Measurements from ENCODE around the gene TEX29. TPM values are rescaled to one million over a fixed set of nuclear protein-coding genes. Genes with fewer than 3 reads are reported as not detected.

TEX29 gene
- total RNA-seq, 1 experiment from 2014 or later, result not detected

DNA sequence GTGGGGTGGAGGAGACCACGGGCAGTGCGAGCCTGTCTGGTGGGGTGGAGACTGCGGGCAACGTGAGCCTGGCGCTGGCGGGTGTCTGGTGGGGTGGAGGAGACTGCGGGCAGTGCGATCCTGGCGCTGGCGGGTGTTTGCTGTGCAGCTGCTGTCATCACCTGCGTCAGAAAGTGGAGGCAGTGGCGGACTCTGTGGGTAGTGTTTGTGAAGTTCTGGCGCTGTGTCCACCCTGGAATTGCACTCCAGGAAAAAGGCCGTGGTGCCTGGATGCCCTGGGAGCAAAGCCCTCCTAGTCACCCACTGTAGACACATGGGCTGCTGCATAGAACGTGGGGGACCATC is 6.2 kb downstream of the TEX29 start:
- intact Hi-C loops (cut with micrococcal nuclease; ENCODE audit: unreplicated experiment) (no loop called here), in situ Hi-C loops (cut with HindIII; ENCODE audit: low pct_unique_long_range_greater_than_20kb, low sequenced_read_pairs) (no loop called here)
- H3K36me3 ChIP-seq (ENCODE audit: control insufficient read depth, insufficient read depth, low read length), result no peaks in the 10 kb centered on the region
- no peaks in the 10 kb centered on the region for H3K27me3 ChIP-seq (ENCODE audit: control insufficient read depth, insufficient read depth, low read length)
- DNase-seq (ENCODE audit: low read depth, low spot score) (no peak), ATAC-seq (no peak)
- no TSS peak for BruUV-seq (replicated peaks)
- no peak overlapping the region for H3K27ac ChIP-seq (ENCODE audit: low read length)
- TF ChIP-seq CTCF (IDR thresholded peaks at IDR 0.05) (no peak), SIN3A (IDR thresholded peaks at IDR 0.05; ENCODE audit: borderline replicate concordance, insufficient read depth, low read depth, low read length) (no peak), REST (IDR thresholded peaks at IDR 0.05; ENCODE audit: insufficient read depth in 1 of 2, low read depth in 2 of 2, low read length in 1 of 2) (no peak), POLR2AphosphoS5 (IDR thresholded peaks at IDR 0.05; ENCODE audit: low read depth, low read length) (no peak), TCF7L2 (IDR thresholded peaks at IDR 0.05; ENCODE audit: low read depth, low read length) (no peak)
- H3K9me3 ChIP-seq (ENCODE audit: control insufficient read depth, insufficient read depth, low read depth, low read length), result no peaks in the 10 kb centered on the region
- no peaks in the 10 kb centered on the region for H3K4me1 ChIP-seq (ENCODE audit: control insufficient read depth, insufficient read depth, low read length)
- H3K4me3 ChIP-seq (ENCODE audit: low read depth in 2 of 2, low read length in 2 of 2), result no peak overlapping the region
- ChIA-PET CTCF (no interaction called here), POLR2A (no interaction called here)

DNA sequence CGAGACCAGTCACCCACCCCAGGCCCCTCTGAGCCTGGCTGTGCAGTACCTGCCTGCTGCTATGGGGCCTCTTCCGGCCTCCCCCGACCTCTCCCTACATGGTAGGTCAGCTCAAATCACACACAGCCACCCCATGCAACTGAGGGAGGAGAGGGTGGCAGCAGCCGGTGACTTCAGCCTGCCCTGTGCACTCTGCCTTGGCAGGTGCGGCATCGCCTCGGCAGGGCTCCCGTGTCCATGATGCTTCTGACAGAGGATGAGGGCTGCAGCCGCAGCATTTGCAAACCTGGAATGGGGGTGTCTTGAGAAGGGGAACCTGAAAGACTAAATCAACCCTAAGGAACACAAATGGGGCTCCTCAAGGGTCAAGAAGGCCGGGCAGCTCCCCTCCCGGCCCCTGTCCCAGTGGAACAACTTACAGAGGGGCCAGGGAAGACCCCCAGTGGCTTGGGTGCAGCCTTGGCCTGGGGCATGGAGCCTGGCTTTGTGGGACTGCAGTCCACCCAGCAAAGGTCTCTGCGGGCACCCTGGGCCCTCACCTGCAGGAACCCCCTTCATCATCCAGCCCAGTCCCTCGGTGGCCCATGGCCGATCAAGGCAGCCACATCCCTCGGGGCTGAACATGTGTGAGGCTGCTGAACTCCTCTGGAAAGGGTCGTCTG is 6.7 kb downstream of the TEX29 start:
- Histone ChIP-seq H3K27ac (ENCODE audit: low read length) (no peak overlapping the region), H3K27me3 (ENCODE audit: control insufficient read depth, insufficient read depth, low read length) (no peaks in the 10 kb centered on the region), H3K9me3 (ENCODE audit: control insufficient read depth, insufficient read depth, low read depth, low read length) (no peaks in the 10 kb centered on the region), H3K4me3 (ENCODE audit: low read depth in 2 of 2, low read length in 2 of 2) (no peak overlapping the region), H3K4me1 (ENCODE audit: control insufficient read depth, insufficient read depth, low read length) (no peaks in the 10 kb centered on the region), H3K36me3 (ENCODE audit: control insufficient read depth, insufficient read depth, low read length) (no peaks in the 10 kb centered on the region)
- DNase-seq (ENCODE audit: low read depth, low spot score) (no peak), ATAC-seq (no peak)
- intact Hi-C loops (cut with micrococcal nuclease; ENCODE audit: unreplicated experiment) (no loop called here), in situ Hi-C loops (cut with HindIII; ENCODE audit: low pct_unique_long_range_greater_than_20kb, low sequenced_read_pairs) (no loop called here)
- ChIA-PET CTCF (no interaction called here), POLR2A (no interaction called here)
- no peak for TF ChIP-seq POLR2AphosphoS5 (IDR thresholded peaks at IDR 0.05; ENCODE audit: low read depth, low read length)
- TF ChIP-seq CTCF (IDR thresholded peaks at IDR 0.05), result no peak
- no peak for TF ChIP-seq SIN3A (IDR thresholded peaks at IDR 0.05; ENCODE audit: borderline replicate concordance, insufficient read depth, low read depth, low read length)
- TF ChIP-seq REST (IDR thresholded peaks at IDR 0.05; ENCODE audit: insufficient read depth in 1 of 2, low read depth in 2 of 2, low read length in 1 of 2), result no peak
- no peak for TF ChIP-seq TCF7L2 (IDR thresholded peaks at IDR 0.05; ENCODE audit: low read depth, low read length)
- no TSS peak for BruUV-seq (replicated peaks)
